GM18517 (cell line): ENCODE data around the gene TMEM176A.
"Not testable (repeated sequence)": the region's sequence is repeated elsewhere in the genome, so short reads cannot be mapped to it uniquely, and the experiment has no call there.

ENCODE experiments used
- ATAC-seq: cut with Tn5 transposase; IDR thresholded peaks from one replicate; pipeline ENCODE4 v1.9.1; 2021; ENCODE audit warnings: mild to moderate bottlenecking, moderate library complexity; ENCODE audit not compliant: unreplicated experiment

Gene TMEM176A

DNA sequence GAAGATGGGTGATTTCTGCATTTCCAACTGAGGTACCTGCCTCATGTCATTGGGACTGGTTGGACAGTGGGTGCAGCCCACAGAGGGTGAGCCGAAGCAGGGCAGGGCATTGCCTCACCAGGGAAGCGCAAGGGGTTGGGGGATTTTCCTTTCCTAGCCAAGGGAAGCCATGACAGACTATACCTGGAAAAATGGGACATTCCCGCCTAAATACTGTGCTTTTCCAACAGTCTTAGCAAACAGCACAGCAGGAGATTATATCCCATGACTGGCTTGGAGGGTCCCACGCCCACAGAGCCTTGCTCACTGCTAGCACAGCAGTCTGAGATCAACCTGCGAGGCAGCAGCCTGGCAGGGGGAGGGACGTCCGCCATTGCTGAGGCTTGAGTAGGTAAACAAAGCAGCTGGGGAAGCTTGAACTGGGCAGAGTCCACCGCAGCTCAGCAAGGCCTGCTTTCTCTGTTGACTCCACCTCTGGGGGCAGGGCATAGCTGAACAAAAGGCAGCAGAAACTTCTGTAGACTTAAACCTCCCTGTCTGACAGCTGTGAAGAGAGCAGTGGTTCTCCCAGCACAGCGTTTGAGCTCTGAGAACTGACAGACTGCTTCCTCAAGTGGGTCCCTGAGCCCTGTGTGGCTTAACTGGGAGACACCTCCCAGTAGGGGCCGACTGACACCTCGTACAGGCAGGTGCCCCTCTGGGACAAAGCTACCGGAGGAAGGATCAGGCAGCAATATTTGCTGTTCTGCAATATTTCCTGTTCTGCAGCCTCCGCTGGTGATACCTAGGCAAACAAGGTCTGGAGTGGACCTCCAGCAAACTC, 7.3 kb downstream of the TMEM176A start:
- ATAC-seq = not testable (repeated sequence)

DNA sequence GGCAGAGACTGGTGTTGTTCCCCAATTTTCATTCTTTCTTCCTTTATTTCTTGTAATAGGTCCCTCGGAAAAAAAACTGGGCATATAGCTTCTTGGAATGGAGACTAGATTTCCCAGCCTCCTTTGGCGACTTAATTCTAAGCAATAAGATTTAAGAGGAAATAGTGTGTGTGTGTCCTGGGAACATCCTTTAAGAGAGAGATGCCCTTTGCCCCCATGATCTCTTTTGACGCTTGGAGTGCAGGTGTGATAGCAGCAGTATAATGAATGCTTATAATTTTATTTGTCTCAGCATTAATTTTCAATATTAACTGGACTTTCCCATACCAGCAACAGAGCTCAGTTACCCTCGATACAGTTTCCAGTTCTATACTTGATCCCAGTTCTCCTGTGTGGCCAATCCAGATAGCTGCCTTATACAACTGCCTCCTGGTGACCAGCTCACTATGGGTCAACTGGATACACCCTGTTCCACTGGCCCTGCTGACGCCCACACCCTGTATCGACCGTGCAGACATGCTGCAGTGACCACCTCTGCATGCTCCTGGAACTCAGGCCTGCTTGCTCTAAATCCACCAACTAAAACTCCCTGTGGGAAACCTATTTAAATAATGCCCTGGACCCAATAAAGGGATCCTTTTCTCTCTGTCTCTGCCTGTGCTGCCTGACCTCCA, 13.9 kb downstream of the TMEM176A start:
- ATAC-seq = no peak

DNA sequence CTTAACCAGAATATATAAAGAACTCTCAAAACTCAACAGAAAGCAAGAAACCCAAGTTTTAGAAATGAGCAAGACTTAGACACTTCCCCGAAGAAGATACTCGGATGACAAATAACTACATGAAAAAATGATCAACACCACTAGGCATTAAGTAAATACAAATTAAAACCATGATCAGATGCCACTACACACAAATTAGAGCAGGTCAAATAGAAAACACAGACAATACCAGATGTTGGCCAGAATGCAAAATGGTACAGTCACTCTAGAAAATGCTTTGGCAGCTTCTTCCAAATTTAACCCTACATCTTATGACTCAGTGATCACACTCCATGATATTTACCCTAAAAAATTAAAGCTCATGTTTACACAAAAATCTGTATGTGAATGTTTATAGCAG, 18.4 kb downstream of the TMEM176A start:
- ATAC-seq = no peak

DNA sequence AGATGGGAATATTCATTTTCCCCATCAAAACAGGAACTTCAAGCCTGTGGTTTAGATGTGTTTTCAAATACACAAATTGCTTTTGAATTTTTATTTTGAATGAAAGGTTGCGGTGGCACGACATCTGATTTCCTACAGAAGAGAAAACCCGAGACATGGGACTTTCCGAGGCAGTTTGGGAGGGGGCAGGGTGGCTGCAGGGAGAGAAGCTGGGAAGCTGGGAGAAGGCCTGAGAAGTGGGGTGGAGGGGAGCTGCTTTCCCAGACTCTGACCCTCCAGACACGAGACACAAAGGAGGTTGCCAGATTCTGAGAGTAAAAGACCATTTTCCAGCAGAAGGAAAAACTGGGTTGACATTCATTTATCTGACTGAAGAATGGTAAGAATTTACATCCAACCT, 19.6 kb downstream of the TMEM176A start:
- no peak for ATAC-seq

DNA sequence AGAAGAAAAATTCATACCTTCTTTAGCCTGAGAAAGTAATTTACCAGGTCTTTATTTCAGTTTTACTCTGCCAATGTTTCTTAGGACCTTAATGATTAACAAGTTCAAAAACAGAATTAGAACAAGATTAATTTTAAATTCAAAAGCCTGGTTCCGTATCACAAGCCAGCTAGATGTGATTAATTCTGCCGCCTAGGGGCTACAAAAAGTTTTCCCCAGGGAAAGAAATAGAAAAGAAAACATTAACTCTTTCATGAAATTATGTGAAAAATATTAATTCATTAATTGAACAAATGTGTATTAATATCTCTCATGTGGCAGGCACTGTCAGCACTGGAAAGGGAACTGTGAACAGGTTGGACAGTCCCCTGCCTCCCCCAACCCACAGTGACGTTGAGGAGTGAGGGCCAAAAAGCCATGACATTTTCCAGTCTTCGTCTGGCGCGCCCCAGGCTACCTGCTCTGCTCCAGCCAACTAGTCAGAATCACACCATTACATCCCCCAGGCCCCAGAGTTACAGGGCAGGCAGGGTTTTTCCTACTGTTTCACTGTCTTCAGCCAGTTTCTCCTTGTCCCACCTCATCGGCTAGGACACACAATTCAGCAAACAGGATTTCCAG, 20.1 kb downstream of the TMEM176A start:
- no peak for ATAC-seq

DNA sequence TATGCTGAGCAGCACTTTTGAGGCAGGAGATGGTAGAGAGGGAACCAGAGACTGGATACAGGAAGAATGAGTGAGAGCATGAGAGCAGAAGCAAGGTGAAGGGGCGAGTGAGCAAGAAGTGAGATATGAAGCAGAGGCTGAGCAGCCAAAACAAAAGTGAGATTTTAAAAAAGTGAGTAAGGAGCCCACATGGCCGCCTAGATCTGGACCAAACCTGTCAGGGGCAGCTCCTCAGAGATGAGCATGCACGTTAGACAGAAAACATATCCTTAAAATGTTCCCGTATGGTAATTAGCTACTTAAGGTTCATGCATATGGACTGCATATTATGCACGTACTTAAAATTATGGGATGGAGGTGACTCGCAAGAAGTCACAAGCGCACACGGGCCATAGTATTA, 22.5 kb downstream of the TMEM176A start:
- no peak for ATAC-seq

DNA sequence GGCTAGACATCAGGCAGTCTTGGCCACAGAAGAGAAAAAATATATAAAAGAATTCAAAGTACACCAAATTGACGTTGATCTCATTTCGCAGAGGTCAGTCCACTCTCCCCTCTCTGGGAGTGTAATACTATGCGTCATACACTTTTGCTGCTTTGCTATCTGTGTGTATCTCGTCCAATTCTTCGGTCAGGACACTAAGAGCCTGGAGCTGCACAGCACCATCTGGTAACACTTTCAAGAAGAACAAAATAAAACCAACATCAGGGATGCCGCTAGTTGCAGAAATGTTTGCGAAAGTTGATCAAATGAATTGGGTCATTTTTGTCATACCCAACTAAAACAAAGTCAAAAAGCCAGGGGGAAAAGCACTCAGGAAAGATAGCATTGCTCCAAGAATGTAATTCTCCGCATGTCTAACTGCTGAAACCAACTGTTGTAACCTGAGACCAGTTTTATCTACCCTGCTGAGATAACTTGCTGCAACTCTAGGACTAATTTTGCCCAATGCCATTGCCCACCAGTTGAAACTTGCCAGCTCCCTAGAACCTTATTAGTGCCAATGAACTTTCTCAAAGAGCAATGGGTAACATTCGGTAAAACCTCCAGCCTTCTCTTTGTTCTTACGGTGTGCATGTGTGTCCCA, 23.0 kb downstream of the TMEM176A start:
- ATAC-seq = no peak

DNA sequence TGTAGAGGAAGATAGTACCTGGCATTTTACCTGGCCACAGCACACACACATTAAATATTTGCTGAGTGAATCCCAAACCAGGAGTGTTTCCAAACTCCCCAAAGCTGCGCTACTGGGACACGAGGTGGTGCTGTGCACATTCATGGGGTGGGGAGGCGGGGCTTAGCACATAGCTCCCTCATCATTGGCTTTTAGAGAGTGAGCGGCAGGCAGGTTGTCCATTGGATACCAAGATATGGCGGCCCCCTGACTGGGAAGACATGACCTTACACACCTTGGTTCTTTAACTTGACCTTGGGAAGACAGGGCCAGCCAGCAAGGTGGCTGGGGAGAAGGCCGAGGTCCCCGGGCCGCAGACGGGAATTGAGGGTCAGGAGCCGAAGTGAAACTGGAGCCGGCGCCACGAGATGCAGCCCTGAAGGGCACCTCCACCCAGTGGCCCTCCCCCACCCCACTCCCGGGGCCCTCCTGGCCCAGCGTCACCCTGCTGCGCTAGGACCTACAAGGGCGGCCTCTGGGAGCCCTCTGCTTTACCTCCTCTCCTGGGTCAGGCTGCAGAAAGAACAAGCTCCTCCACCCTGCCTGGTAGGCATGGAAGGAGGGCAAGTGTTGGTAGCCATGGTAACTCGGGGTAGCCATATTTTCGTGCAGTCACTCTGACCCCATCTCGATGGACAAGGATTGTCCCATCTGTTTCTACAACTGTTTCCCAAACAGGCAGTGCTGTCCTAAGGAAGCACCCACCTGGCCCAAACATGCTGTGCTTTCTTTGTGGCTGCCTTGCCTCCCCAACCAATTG, 24.0 kb downstream of the TMEM176A start:
- ATAC-seq = no peak

DNA sequence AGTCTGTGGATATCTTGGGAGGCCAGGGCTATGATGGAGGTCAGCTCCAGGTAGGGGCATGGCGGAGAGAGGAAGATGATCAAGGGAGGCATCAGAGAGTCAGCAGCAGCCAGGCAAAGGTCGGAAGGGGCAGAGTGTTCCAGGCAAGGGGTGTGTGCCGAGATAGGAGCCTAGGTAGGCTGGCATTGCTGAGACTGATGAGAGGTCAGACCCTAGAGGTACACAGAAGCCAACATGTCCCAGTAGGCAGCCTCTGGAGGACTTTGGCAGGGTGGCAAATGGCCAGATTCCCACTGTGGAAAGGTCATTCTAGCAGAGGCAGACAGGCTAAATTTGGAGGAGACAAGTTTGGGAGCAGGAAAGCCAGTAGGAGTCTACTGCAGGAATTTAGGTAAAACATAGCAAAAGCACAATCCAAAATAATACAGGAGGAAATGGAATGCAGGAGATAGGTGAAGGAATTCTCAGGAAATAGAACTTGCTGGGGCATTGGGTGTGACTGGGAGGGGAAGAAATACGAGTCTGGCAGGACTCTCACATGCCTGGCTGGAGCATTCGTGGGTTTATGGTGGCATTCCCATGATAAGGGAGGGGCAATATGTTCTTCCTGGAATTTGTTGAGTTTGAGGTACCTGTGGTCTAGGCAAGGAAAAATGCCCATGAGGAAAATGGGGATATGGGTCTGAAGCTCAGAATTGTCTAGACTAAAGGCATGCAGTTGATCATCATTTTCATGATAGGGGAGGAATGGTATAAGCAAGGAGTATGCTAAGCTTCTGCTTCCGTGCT, 25.7 kb downstream of the TMEM176A start:
- ATAC-seq = no peak

DNA sequence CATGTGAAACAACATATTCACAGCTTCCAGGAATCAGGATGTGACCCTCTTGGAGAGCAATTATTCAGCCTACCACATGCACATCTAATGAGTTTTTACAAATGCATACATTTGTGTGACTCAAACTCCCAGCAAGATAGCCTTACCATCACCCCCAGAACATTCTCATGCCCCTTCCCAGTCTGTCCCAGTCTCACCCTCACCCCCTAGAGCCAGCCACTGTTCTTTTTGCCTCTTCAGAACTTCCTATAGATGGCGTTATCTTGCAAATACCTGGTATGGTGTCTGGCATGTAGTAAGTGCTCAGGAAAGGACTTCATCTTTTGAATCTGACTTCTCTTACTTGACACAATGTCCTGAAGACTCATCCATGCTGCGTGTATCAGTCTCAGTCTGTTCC, 27.8 kb downstream of the TMEM176A start:
- ATAC-seq = no peak

DNA sequence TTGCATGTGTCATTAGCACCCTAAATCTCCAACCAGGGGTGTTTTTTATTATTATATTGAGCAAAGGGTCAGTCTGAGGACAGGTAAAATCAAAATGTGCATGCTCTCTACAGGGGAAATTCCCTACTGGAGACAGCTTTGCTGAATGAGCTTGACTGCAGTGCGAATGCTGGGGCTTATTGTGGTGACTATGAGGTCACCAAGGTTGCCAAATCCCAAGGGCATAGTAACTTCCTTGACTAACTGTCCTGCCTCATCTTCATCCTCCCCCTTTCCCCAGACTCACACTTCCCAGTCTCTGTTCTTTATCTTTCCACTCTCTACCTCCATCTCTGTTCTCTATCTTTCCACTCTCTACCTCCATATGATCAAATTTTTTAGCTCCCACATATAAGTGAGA, 28.9 kb downstream of the TMEM176A start:
- ATAC-seq = no peak

DNA sequence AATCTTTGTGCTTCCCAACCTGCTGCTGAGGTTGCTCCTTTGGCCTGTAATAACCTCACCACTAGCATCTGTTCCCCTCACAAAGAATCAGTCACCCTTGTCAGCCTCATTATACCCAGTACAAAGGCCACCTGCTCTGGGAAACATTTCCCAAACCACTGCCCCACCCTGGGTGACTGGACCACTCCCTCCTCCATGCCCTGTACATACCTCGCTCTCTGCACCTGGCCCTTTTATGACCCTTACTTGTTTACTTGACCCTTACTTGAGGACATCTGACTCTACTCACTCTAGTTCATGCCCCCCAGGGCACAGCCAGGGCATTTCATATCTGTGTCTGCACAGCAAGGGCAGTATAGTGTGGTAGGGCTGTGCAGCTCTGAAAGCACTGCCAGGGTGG, 30.4 kb downstream of the TMEM176A start:
- ATAC-seq = no peak

DNA sequence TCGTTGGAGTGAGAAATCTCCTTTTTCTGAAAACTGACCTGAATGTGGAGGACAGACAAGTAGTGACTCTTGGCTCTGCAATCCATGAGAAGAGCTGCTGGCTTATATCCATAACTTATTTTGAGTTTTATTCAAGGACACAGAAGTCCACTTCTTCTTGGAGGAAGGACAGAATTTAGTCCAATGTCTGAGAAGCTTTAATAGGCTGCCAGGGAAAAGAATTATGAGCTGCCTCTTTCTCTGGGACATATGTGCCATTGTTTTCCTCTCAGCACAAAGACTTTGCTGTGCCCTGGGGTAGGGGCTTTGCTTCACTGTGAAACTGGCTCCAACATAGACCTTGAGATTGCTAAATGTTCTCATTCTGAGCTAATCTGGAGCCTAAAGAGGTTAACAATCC, 31.3 kb downstream of the TMEM176A start:
- ATAC-seq = no peak

DNA sequence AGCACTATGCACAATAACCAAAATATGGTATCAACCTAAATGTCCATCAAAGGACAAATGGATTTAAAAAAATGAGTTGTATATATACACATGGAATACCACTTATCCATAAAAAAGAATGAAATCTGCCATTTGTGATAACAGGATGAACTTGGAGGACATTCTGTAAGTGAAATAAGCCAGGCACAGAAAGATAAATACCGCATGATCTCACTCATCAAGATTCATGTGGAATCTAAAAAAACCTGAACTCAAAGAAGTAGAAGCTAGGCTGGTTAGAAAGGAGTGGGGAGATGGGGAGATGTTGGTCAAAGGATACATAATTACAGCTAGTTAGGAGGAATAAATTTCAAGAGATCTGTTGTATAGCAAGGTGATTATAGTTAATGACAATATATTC, 34.5 kb downstream of the TMEM176A start:
- ATAC-seq = no peak

DNA sequence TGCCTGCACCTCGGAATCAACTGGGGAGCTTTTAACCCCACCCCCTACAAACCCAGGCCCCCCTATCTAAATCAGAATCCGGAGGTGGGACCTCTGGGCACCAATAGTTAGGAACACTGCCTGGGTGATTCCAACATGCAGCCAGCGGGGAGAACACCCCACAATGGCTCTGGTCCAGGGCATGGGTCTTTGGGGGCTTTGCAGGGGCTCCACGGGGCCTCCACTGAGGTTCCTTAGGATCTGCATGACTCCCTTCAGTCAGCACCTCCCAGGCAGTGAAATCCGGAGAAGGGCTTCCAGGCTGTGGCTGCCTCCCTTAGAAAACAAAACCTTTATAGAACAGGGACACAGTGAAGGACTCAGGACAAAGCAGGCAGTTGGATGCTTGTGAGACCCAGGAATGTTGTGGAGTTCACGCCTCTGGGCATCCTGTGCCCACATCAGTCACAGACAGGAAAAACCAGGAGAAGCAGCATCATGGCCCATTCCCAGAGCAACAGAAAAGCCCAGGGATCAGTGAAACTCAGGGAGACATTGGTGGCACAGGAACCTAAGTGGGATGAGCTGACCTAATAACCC, 35.2 kb downstream of the TMEM176A start:
- no peak for ATAC-seq

DNA sequence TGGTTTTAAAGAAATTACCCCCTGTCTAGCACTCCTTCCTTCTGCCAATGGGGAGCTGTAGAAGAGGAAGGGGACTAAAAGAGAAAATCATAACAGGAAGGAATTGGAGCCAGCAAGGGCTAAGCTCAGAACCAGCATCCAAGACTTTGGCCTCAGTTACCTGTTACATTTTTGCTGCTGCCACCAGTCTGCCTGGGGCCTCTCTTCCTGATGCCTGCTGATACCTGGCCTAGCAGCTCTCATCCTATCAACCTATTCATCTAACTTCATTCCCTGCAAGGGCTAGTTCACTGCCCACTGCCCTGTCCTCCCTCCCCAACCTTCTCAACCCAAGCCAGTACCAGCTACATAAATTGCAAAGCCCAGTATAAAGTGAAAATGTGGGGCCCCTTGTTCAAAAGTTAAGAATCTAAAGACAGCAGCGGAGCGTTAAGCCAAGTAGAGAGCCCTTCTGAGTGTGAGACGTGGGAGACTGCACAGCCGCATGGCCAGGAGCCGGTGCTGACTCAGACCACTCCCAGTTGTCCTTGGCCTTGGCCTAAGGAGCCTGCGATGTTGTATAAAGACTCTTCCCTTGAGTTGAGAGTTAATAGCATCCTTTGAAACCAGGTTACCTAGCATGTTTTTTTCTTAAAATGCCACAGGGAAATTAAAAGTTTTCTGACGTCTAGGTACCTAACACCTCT, 38.5 kb downstream of the TMEM176A start:
- no peak for ATAC-seq

DNA sequence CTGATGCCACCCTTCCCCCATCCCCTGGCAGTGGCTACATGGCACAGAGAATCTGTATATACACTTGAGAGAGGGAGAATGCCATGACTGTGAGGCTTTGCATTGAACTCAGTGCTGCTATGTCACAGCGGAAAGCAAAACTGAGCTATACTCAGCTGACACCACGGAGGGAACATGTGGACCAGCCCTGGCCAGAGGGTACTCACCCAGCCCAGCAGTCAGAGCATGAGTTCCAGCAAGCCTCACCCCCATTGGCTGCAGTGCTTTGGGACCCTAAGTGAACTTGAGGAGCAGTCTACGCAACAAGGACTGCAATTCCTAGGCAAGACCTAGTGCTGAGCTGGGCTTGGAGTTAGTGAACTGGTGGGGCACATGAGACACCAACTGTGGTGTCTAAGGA, 41.4 kb downstream of the TMEM176A start:
- ATAC-seq = no peak

DNA sequence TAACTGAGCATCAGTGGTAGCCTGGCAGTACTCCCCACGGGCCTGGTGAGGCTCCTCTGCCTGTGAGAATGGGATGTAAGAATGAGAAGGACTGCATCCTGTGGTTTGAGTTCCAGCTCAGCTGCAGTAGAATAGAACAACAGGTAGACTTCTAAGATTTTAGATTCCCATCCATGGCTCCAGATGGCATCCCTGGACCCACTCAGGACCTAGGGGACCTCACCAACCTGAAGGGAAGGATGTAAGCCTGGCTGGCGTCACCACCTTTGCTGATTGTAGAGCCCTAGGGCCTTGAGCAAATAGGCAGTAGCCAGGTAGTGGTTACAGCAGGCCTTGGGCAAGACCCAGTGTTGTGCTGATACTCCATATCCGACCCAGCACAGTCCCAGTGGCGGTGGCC, 42.1 kb downstream of the TMEM176A start:
- ATAC-seq = no peak

DNA sequence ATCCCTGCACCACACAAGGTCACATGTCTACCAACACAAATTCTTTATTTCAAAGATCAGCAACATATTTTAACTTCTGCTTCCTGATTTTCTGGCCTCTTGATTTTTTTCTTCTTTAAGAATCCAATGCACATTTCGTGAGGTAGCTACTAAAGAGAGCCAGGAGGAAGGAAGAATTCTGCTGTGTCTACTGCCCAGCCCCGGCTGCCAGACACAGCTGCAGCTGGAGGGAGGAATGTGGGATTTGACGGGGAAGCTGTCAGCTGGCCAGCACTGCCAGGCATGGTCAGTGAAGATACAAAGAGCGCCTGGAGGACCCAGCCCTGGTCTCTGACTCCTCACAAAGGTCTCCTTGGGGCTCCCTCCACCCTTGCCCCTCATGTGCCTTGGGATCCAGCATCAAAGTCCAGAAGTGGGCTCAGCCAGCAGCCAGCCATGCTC, 44.9 kb downstream of the TMEM176A start:
- no peak for ATAC-seq
